HG03520 (cell line): ENCODE data around the gene TP73.

Experiments used
- ATAC-seq: cut with Tn5 transposase; IDR thresholded peaks from one replicate; pipeline ENCODE4 v1.9.1; 2021; ENCODE audit warnings: mild to moderate bottlenecking, moderate library complexity; ENCODE audit not compliant: unreplicated experiment

Gene TP73

DNA sequence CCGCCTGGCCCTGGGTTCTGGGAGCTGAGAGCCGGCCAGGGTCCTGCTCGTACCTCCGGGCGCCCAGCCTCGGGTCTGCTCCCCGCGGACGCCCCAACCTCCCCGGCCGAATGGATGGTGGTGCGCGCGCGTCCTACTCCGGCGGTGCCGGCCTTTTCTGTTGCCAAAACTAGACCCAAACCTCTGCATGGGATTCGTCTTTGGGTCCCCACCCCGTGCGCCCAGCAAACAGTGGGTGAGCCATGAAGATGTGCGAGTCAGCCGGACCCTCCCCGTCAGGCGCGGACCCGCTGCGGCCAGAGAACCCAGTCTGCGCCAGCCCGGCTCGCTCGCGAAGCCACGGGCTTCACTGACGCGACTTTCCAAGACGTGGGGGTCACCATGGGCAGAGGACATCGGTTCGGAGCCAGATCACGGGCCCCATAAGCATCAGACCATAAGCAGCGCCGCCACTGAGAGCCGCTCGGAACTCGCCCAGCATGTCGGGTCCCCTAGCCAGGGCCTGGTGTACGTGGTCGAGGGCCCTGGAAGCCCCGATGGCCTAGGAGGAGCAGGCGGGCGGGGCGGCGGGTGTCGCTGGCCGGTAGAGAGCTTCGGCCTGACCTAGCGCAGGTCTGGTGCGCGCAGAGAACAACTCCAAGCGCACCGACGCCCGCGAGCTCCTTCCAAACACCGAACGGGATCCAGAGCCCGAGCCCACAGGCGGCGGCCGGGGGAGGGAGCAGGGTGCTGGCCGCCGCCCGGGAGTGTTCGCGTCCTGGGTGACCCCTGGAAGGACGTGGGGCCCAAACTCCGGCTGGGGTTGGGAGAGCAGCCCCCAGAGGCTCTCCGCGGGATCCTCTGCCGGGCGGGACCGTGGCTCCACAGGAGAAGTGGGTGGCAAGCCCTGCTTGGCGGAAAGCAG, 1.0 kb upstream of the TP73 start:
- ATAC-seq: no peak

DNA sequence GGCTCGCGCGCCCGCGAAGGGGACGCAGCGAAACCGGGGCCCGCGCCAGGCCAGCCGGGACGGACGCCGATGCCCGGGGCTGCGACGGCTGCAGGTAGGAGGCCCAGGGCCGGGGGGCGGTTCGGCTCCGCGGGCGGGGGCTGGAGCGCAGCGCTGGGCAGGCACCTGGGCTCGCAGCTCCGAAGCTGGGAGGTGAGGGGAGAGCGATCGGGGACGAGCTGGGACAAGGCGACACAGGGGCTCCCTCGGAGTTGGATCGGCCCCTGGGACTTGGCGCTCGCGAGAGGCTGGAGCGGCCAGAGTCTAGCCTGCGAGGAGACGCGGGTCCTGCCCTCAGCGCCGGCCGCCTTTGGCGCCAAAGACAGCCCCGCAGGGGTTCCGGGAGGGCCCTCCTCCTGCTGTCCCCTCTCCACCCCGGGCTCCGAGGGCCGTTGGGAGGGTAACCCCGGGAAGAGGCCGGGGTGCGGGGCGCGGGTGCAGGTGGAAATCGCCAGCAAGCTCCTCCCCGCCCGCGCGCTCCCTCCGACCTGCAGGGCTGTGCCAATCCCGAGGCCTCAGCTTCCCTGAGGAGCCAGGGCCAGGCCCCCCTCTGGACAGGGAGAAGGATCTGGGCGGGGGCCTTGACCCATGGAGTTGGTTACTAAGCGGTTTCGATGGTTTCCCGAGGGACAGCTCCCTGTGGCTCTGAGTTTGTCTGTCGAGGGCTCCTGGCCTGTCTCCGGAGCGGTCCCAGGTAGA, 401 bp downstream of the TP73 start:
- ATAC-seq: no peak

DNA sequence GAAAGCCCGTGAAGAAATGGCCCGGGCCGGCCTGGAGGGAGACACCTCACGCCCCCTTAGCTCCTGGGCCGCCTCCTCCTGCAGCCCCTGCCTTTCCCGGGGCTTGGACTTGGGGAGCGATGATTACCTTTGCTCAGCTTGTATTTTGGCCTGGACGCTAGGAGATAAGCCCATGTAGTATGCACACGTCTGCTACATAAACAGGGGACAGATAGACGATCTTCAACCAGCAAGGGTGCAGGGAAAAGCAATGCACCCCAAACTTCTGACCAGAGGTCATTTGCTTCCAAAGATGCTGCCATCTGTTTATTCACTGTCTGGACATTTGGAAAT, 936 bp downstream of the TP73 start:
- ATAC-seq: no peak

DNA sequence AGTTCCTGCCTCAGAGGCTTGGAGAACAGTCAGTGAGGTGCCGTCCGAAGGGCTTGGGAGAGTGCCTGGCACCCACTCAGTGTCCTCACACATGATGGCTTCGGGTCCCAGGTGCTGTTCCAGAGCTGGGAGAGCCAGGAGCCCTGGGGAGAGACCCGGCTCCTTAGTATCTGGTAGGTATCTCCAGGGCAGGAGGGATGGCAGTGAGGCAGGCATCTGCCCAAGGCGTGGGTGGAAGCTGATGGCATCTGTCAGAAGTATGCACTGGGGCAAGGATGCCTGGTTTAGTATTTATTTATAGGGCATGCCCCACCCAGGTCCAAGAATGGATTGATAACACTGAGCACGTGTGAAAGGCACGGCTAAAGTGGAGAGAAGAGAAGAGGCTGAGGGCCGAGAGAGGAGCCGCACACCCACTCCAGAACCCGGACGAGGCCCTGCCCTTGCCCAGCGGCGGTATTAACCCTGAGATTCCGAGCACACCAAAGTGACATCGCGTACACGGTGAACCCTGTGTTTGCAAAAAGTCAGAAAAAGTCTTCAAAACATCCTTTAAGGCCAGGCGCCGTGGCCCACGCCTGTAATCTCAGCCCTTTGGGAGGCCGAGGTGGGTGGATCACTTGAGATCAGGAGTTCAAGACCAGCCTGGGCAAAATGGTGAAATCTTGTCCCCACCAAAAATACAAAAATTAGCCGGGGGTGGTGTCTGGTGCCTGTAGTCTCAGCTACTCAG, 2.4 kb downstream of the TP73 start:
- ATAC-seq: no peak

DNA sequence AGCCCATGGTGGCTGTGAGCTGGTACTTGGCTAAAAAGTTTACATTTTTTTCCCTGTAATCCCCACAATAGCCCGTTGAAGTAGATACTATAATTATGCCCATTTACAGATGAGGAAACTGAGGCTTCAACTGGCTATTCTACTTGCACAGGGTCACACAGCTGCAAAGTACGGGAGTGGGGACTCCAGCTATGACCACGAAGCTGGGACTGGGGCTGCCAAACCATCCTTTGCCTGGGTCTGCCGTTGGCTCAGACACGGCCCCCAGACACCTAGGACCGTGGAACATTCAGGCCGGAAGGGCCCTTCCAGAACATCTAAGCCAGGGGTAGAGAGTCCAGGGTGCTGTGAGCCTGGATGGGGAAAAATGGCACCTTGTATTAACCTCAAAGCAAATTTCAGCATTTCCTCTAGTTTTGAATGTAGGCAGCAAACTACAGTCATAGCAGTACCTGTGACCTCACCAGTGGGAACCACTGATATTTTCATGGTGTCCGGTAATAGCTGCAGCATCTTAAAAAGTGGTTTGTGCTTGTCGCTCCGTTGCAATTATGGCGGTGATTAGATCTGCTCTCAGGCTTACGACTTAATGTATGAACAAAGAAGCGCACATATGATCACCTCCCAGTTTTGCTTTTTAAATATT, 4.3 kb downstream of the TP73 start:
- ATAC-seq: peak; percentile 65

DNA sequence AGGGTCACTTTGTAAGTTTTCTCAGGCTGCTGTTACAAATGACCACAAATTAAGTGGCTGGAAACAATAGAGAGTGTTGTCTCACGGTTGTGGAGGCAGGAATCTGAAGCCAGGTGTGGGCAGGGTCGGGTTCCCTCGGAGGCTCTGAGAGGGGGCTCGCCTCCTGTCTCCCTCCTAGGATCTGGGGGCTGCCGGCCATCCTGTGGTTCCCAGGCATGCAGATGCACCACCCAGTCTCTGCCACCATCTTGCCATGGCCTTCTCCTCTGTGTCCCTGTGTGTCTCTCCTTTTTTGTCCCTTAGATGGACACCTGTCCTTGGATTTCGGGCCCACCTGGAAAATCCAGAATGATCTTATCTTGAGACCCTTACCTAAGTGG, 4.8 kb downstream of the TP73 start:
- no peak for ATAC-seq

DNA sequence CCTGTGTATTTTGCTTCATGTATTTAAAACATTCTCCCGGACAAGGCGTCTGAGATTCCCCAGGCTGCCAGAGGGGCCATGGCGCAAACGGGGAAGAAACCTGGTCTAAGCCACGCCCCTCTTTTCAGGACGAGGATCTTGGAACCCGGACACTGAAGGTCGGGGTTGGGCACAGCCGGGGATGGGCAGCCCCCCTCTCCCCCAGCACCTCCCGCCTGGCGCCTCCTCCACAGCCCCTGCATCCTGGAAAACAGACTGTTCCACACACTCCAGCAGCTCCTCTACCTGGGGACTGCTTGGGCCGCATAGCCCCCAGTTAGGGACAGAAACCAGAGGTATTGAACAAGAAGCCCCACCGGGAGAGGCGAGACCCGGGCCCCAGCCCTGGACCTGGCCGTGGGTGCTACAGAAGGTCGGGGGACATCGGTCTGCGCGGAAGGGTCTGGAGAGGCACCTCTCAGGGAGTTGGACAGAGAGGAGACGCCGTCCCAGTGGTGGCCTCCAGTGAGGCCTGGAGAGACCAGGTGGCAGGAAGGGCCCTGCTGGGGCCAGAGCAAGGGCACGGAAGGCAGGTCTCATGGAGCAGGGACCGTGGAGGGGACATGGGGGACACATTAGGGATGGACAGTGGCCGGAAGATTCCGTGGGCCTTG, 5.4 kb downstream of the TP73 start:
- ATAC-seq: no peak

DNA sequence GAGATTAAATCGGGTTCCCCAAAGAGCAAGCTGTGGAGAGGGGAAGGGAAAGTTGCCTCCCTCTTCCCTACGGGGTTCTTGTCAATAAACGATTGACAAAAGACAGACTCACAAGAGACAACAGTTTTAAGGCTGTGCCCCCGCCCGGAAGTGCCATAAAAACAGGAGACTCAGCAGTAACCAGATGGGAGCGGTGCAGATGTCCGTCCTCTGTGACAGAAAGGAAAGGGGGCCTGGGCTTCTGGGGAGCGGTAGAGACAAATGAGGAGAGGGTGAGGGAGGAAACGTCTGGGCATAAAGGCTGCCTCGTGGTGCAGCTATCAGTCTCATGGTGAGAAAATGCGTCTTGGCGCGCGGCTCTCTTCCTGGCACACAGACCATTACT, 5.9 kb downstream of the TP73 start:
- no peak for ATAC-seq

DNA sequence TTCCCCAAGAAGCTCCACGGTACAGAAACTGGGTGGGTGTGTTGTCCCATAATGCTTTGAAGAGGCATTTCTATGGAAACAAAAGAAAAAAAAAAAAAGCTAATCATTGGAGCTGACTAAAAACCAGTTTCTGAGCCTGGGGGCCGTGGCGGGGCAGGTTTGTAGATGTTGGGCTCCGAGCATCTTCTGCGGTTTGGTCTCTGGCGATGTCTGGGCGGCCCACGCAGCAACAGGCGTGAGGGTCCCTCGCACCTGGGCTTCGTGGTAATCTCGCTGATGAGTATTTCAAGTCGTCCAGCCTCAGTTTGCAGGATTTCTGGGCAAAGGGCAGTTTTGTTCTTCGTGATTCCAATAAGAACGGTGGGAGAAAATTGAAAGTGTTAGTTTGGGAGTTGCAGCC, 6.8 kb downstream of the TP73 start:
- no peak for ATAC-seq

DNA sequence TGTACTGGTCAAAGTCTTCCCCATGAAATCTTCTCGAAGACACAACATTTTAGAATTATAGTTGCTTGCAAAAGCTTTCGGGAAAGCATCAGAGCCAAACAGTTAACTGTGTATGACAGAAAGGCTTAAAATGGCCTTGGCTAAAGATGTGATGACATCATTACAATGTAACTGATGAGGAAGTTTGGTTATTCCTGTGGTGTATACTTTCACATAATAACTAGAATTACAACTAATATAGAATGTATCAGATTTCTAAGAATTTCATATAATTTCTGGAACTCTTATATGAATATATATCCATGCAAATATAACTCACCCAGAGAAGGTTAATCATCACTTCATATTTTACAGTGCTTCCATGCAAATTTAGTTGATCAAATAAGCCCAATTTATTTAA, 8.4 kb downstream of the TP73 start:
- ATAC-seq: no peak

DNA sequence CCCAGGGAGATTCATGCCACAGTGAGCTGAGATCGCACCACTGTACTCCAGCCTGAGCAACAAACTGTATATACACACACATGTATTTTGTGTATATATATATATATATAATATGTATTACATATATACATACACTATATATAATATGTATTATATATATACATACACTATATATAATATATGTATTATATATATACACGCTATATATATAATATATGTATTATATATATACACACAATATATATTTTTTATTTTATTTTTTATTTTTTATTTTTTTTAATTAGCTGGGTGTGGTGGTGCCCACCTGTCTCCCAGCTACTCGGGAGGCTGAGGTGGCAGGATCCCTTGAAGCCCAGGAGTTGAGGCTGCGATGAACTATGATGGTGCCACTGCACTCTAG, 9.3 kb downstream of the TP73 start:
- ATAC-seq: no peak

DNA sequence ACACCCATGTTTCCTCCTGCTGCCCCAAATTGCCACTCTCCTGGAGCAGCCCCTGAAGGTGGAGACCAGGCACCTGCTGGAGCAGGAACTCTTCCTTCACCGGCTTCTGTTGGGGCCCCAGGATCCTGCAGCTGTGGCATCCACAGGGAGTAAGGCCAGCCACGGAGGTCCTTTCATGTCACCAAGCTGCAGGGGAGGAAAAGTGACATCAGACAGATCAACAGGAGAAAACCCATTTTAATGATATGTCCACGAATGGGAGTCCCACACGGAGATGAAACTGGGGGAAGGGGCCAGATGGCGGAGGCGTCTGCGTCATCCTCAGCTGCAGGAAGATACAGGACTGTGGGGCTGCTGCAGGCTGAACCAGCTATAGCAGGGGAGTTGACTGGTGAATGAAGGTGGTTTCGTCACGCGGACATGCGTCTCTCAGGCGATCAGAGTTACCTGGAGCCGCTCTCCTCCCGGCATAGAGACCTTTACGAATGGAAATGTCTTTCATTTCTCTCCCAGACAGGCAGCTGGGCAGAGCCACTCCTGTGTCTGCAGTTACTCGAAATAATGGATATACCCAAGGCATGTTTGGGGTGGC, 9.9 kb downstream of the TP73 start:
- ATAC-seq: no peak

DNA sequence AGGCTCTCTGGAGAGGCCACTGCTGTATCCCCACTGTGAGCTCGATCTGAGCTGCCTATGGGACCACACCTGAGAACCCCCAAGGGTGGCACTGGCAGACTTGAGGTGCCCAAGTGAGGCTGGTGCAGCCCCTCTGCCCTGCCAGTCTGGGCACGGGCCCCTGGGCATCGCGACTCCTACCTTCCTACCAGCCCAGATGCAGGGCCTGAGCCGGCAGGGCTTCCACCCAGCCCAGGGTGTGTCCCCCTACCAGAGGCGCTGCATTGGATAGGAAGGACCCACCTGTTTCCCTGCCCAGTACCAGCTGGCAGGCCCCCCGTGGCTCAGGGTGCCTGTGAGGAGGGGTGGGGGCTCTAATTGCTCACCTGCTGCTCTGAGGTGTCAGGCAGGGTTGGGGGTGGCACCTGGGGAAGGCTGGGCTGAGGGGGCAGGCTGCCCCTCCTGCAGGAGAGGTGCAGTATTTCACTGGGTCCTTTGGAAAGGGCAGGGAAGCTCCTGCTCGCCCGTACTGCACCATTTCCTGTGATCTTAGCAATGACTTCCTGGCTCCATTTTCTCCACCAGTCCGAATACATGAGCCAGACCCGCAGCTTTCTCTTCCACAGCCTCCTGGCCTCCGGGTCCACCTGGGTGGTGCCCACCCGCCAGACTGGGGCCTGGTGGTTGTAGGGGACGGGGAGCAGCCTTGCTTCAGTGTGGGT, 11.8 kb downstream of the TP73 start:
- ATAC-seq: no peak

DNA sequence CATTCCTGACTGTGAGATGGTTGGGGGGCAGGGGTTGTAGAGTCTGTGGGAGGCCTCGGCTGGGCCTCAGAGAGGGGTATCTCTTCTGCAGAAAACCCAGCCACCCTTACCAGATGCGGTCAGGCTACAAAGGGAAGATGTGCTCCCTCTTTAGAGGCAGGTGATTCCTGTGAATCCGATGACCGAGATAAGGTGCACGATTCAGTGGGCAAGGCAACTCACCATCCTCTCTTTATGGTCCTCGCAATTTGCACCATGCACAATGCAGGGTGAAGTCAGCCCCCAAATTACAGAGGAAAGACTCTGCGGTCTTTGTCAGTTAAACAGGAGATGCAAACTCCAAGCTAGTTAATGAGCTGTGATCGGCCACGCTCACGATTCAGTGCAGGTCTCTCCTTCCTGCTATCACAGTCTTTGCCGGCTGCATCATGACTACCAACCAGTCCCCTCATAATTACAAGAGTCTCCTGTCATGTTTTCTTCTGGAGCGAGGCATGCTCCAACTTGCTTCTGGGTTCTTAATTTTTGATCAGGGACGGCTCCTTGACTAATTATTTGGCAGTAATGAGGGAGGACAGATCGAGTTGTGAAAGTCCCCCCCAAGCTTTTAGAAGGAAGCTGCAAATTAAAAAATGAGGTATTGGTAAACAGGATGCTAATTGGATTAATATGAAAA, 12.5 kb downstream of the TP73 start:
- no peak for ATAC-seq

DNA sequence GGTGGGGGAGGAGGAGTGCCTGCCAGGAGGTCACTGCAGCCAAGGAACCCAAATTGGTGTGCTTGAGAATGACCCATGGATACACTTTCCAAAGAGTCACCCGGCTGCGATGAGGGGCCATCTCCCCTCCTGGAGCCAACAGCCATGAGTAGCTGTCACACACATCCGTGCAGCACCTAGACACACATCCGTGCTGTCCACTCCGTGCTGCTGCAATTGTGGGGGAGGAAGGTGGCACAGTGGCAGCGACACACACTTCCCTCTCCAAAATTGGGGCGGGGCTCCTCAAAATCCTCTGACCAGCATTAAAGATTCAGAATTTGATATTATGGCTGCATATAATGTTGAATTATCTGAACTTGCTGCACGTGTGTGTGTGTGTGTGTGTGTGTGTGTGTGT, 15.8 kb downstream of the TP73 start:
- no peak for ATAC-seq

DNA sequence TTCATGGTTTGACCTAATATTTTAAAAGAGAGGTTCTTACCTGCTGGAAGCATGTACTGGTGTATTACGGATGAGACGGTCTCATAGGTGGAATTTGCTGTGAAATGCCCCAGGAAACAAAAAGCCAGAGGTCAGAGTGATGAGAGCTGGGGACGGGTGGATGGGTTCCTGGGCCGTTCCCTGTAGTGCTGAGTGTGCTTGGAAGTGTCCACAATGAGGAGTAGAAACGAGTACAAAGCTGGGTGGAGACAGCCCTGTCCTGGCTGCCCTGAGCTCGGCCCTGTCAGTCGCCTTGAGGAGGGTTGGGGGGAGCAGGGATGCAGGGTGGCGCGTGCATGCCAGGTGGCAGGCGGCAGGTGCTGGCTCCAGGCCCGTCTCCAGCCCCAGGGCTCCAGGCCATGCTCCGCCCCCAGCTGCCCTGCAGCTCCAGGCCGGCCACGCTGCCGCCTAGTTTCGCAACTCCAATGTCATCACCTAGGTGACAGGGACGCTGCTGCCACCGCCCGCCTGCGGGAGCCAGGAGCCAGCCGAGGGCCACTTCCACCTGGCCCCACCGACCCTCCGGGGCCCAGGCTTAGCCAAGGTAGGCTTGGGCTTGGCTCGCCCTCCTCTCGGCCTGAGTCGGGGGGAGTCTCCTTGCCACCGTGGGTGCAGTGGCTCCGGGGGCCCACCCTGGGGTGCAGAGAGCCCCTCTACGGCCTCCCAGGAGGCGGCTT, 16.4 kb downstream of the TP73 start:
- ATAC-seq: no peak

DNA sequence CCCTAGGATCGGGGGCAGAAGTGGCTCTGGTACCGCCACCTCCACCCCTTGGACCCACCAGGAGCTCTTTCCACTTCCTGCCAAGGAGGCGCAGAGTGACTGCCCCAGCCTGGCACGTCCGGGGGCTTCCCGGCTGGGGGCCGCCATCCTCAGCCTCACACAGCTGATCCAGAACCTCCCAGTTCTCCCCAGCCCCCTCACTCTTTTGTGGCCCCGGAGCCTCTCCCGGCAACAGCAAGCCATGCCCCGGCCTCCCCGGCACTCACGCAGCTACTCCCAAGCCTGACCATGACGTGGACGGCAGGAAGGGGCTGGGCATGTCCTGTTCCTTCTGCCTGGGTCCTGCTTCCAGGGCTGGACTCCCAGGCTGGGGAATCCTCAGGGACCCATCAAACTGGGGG, 17.1 kb downstream of the TP73 start:
- no peak for ATAC-seq

DNA sequence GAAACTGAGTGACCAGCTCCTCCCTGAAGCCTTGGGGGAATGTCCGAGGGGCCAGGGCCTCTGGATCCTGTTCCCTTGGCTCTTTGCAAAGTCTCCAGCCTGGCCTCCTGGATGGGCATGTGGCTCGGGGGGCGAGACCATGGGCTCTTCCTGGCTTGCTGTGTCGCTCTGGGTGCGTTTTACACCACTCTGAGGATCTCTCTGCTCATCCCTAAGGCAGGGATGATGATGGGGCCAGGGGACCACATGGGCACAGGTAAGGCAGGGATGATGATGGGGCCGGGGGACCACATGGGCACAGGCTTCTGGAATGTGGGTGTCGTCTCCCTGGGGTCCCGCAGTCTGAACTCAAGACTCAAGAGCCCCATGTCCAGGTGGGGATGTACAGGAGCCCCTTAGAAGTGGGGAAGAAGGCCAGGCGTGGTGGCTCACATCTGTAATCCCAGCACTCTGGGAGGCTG, 17.7 kb downstream of the TP73 start:
- no peak for ATAC-seq
